GM21619 (cell line): Measurements from ENCODE around the gene HOXD13.

Experiments used
- ATAC-seq: cut with Tn5 transposase; IDR thresholded peaks from one replicate; pipeline ENCODE4 v1.9.1; 2021; ENCODE audit not compliant: unreplicated experiment

The HOXD13 gene

GRCh38 chr2:176080540-176081375, 11.8 kb upstream of the HOXD13 start:
- no peak for ATAC-seq

GRCh38 chr2:176081376-176081836, 11.1 kb upstream of the HOXD13 start:
- ATAC-seq: no peak

GRCh38 chr2:176081837-176082524, 10.5 kb upstream of the HOXD13 start:
- no peak for ATAC-seq

- ATAC-seq: no peak
These were observed 10.0 kb upstream of the HOXD13 start for GRCh38 chr2:176082525-176082823.

GRCh38 chr2:176082824-176083751, 9.4 kb upstream of the HOXD13 start:
- ATAC-seq: no peak

- no peak for ATAC-seq
These were observed 8.7 kb upstream of the HOXD13 start, which contains the start of gene EVX2 for GRCh38 chr2:176083796-176084261. Gene EVX2 (minus strand): TSS chr2:176083962. CDS start chr2:176083776, 186 bp downstream.

GRCh38 chr2:176084611-176085119, 7.9 kb upstream of the HOXD13 start:
- ATAC-seq: no peak

GRCh38 chr2:176085120-176085788, 7.3 kb upstream of the HOXD13 start:
- ATAC-seq: no peak

GRCh38 chr2:176085861-176086771, 6.4 kb upstream of the HOXD13 start:
- ATAC-seq: no peak

- no peak for ATAC-seq
These were observed 5.0 kb upstream of the HOXD13 start for GRCh38 chr2:176087330-176088047.

DNA sequence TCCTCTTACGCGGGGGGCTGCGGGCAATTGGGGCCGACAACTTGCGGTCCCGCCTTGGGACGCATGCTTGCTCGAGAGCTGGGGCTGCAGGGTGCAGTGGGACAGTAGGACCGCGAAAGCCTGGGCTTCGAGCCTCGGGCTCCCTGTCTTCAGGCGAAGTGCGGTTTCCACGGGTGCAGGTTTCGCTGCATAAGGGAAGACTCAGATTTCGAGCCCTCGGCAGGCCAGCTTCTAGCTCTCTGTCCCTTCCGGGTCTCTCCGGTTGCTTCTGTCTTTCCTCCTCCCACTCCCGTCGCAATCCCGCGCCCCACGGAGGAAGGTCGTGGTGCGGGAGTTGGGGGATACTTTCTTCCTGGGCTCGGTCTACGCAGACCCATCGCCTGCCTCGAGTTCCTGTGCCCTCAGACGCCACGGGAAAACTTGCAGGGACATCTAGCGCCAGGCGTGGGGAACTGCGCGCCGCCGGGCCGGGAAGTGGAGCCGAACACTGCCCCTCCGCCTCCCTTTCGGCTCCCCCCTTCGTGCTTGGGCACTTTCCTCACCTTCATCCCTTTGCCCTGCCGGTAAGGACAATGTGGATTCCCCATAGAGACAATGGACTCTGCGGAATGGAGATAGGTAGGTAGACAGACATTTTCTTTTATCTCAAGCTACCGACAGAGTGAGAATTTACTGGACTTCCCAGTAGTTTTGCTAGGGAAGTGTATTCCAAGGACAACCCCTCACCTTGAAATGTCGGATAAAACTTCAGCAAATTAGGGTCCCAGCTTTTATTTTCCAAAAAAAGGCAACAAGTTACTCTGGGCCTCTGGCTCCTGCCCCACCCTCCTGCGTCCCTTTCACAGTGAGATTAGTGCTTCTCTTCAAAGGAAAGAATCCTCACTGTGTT, 4.2 kb upstream of the HOXD13 start:
- ATAC-seq: no peak

DNA sequence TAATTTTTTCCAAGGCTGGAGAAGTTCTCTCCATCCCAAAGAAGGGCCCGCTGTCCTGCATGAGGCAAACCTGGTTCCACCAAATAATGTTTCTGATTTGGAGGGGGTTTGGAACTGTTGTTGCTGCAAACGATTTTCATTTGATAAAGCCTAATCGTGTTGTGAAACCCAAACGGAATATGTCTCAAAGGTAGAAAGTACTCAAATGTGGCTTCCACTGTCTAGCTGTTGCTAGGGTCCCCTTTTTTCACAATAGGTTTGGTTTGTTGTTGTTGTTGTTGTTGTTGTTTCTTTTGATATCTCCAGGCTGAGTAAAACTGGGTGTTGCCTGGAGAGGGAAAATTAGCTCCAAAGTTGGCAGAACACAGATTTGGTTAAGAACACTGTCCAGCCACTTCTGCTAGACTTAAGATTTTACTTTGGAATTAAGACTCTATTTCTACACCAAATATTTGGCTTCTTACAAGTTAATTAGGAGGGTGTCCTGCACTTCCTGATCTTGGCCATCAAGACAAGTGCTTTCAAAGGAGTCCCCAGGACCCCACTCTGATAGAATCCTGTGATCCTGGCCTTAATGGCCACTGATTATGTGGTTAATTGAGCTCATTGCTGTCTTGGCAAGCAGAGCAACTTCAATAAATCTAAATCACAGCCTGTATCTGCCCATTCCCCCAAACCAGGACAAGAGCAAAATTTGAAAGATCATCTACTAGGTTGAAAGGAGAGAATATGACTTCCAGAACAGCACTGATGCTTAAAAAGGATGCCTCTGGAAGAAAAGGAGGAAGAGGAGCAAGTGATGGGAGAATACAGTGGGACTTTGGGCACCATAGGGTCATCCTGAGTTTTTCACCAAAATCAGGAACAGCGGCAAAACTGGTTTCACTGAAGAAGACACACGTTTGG, 3.3 kb upstream of the HOXD13 start:
- no peak for ATAC-seq

DNA sequence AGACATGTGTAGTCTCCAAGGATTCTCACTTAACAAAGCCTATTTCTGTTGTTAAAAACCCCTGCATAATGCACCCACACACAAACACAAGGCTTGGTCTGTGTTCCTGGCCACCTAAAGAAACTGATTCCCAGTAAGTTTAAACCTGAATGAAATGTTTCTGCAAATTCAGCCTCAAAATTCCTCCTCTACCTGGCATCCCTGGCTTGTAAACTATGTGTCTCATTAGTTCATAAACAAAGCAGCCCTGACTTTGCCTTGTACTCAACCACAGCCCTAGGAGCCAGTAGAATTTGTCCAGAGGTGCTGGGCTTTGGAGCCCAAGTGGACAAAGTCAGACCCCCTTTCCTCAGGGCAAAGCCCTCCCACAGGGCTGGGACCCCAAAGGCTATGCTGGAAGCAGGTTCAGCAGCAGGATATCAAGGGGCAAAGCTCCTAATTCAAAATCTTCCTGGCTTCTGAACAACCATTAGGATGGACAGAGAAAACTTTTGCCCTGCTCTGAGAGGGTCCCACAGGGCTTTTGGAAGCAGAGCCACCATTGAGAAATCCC, 2.6 kb upstream of the HOXD13 start:
- no peak for ATAC-seq

GRCh38 chr2:176090862-176091261, 1.7 kb upstream of the HOXD13 start:
- no peak for ATAC-seq

- no peak for ATAC-seq
These were observed 927 bp upstream of the HOXD13 start for GRCh38 chr2:176091329-176092258.
